ENCODE measurements around the gene JAG2. TPM values are rescaled to one million over a fixed set of nuclear protein-coding genes. Genes with fewer than 3 reads are reported as not detected.

The JAG2 gene
- total RNA-seq, 6 experiments from 2014 or later, result 0.23 to 0.76 (median 0.42) TPM

DNA sequence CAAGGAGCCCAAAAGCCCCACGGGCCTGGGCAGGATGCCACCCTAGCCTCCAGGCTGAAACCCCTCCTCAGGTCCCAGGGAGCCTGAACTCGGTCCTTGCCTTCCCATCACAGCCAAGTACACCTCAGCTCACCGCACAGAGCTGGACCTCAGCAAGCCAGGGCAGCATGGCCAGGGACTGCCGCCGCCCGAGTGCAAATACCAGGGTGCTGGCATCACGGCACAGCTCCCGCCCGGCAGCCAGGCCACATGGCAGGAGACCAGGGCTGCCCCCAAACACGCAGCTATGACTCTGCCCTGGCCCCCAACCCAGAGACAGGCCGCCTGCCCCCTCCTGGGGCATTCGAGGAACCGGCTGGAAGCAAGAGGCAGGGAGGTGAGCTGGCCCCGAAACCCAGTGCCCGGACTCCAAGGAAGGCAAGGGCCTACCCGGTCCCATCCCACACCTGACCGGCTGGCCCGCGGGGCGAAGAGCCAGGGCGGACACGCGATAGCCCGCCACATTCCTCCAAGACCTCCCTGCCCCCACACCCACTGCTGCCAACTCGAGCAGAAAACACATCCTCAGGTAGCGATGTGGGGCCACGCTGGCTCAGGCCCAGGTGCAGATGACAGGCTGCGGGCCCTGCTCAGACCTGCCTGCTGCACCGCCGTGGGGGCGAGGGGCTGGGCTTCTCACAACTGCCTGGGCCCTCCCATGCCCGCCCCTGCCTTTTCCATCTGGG is 2.7 kb downstream of the JAG2 start:
- TF ChIP-seq, protein P1, sequence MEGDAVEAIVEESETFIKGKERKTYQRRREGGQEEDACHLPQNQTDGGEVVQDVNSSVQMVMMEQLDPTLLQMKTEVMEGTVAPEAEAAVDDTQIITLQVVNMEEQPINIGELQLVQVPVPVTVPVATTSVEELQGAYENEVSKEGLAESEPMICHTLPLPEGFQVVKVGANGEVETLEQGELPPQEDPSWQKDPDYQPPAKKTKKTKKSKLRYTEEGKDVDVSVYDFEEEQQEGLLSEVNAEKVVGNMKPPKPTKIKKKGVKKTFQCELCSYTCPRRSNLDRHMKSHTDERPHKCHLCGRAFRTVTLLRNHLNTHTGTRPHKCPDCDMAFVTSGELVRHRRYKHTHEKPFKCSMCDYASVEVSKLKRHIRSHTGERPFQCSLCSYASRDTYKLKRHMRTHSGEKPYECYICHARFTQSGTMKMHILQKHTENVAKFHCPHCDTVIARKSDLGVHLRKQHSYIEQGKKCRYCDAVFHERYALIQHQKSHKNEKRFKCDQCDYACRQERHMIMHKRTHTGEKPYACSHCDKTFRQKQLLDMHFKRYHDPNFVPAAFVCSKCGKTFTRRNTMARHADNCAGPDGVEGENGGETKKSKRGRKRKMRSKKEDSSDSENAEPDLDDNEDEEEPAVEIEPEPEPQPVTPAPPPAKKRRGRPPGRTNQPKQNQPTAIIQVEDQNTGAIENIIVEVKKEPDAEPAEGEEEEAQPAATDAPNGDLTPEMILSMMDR (IDR thresholded peaks at IDR 0.05), result no peak
- Mint-ChIP-seq H3K9me3 (no peaks in the 10 kb centered on the region), H3K4me1 (ENCODE audit: low read depth) (no peaks in the 10 kb centered on the region), H3K36me3 (ENCODE audit: low read depth) (no peaks in the 10 kb centered on the region), H3K4me3 (no peak overlapping the region), H3K27me3 (ENCODE audit: insufficient read depth) (peaks cover 20% of the 10 kb centered on the region), H3K27ac (no peak overlapping the region)
- no peak for DNase-seq

DNA sequence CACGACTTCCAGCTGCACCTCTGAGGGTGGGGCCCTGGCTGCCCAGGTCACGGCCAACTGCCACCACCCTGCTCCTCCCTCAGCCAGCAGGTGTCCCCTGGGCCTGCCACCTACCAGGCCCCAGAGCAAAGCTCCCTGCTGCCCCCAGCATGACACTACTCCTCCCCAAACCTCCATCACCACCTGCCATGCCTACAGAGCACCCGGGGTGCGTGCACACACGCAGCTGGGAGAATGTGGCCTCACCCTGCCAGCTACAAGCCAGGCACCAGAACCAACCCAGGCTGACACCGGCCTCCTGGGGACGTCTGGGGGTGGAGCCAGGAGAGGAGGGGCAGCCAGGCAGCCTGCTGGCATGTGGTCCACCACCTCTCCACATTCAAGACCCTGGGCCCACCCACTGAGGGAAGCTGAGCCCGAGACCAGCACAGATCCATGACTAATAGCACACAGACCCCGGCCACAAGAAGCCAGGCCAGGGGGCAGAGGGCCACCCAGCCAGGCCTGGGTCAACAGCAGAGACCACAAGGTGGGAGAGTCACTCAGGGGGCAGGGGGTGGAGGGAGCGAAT is 3.4 kb downstream of the JAG2 start:
- Mint-ChIP-seq H3K27me3 (ENCODE audit: insufficient read depth) (peaks cover 18% of the 10 kb centered on the region), H3K4me3 (no peak overlapping the region)

DNA sequence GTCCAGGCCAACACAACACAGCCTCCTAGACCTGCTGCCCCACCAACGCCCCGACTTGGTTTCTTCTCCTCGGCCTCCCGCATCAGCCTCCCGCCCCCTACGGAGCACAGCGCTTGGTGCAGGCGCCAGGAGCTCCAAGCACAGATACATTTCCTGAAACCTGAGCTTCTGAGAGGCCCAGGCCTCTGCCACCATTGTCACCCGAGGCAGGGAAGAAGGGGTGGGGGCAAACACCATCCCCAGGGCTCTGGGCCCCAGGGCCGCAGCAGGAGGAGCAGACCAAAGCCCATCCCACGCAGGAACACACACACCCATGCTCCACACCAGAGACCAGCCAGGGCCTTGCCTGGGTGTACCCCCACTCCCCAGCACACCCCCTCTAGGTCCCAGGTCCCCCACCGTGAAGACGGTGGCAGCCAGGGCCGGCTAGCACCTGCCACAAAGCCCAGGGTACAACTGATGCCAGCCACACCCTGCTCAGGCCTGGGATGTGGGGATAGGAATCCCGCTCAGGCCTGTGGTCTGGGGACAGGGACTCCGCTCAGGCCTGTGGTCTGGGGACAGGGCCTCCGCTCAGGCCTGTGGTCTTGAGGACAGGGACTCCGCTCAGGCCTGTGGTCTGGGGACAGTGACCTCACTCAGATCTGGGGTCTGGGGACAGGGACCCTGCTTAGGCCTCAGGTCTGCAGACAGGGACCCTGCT is 5.4 kb downstream of the JAG2 start:
- H3K27ac Mint-ChIP-seq, result no peak overlapping the region
- TF ChIP-seq, protein P1 (IDR thresholded peaks at IDR 0.05), result no peak
- H3K9me3 Mint-ChIP-seq, result no peaks in the 10 kb centered on the region
- H3K4me3 Mint-ChIP-seq, result no peak overlapping the region
- no peak for DNase-seq
- H3K36me3 Mint-ChIP-seq (ENCODE audit: low read depth), result no peaks in the 10 kb centered on the region
- H3K27me3 Mint-ChIP-seq (ENCODE audit: insufficient read depth), result peaks cover 14% of the 10 kb centered on the region
- H3K4me1 Mint-ChIP-seq (ENCODE audit: low read depth), result no peaks in the 10 kb centered on the region

More for the DNA sequence above, 3.4 kb downstream of the JAG2 start:
- Mint-ChIP-seq H3K4me1 (ENCODE audit: low read depth) (no peaks in the 10 kb centered on the region), H3K36me3 (ENCODE audit: low read depth) (no peaks in the 10 kb centered on the region), H3K27ac (no peak overlapping the region), H3K9me3 (no peaks in the 10 kb centered on the region)
- TF ChIP-seq, protein P1 (IDR thresholded peaks at IDR 0.05), result no peak
- no peak for DNase-seq

DNA sequence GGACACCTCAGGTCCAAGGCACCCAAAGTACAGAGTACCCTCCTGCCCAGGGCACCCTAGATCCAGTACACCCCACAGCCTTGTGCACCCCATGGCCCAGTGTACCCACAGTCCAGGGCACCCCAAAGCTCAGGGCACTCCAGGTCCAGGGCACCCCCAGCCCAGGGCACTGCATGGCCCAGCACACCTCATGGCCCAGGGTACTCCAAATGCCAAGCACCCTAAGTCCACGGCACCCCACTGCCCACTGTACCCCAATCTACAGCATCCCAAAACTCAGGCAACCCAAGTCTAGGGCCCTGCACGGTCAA is 6.0 kb downstream of the JAG2 start:
- DNase-seq, result no peak
- H3K4me1 Mint-ChIP-seq (ENCODE audit: low read depth), result no peaks in the 10 kb centered on the region
- TF ChIP-seq, protein P1 (IDR thresholded peaks at IDR 0.05), result no peak
- no peaks in the 10 kb centered on the region for H3K36me3 Mint-ChIP-seq (ENCODE audit: low read depth)
- H3K27ac Mint-ChIP-seq, result no peak overlapping the region
- H3K27me3 Mint-ChIP-seq (ENCODE audit: insufficient read depth), result peaks cover 14% of the 10 kb centered on the region
- H3K4me3 Mint-ChIP-seq, result no peak overlapping the region
- no peaks in the 10 kb centered on the region for H3K9me3 Mint-ChIP-seq

DNA sequence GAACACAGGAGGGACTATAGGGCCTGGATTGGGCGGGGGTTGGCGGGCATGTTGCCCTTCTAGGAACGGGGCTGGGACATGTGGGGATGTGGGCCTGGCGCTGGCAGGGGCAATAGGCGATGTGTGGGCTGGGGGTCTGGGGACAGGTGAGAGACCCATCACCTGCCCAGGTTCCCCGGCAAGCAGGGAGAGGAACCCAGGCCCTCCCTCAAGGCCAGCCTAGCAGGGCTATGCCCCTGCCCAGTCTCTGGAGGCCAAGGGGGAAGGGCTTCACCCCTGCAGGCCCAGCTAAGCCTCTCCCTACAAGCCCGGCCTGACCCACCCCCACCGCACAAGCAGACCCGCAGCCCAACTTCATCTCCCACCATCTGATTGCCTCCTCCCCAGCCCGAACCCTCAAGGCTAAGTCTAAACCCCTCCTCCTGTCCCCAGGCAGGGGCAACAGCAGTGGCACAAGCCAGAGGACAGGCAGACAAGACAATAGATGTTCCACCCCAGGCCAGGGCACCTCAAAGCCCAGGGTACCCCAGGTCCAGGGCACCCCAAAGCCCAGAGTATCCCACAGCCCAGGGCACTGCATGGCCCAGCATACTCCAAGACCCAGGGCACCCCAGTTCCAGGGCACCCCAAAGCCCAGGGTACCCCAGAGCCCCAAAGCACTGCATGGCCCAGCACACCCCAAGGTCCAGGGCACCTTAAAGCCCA is 6.5 kb downstream of the JAG2 start:
- H3K27ac Mint-ChIP-seq, result no peak overlapping the region
- DNase-seq, result no peak
- TF ChIP-seq, protein P1 (IDR thresholded peaks at IDR 0.05), result no peak
- no peaks in the 10 kb centered on the region for H3K9me3 Mint-ChIP-seq
- peaks cover 18% of the 10 kb centered on the region for H3K27me3 Mint-ChIP-seq (ENCODE audit: insufficient read depth)
- H3K36me3 Mint-ChIP-seq (ENCODE audit: low read depth), result no peaks in the 10 kb centered on the region
- H3K4me3 Mint-ChIP-seq, result no peak overlapping the region
- H3K4me1 Mint-ChIP-seq (ENCODE audit: low read depth), result no peaks in the 10 kb centered on the region
